DOHH2 (cell line): Measurements from ENCODE around the gene MED12L.

Source experiments
- H3F3A ChIP-seq: fragments of 200-600 bp; sonication (generic), shearing (Covaris generic); 2 replicates; pipeline ENCODE4 v1.6.0; 2016; ENCODE audit warnings: antibody characterized with exemption, mild to moderate bottlenecking; ENCODE audit not compliant: control insufficient read depth, insufficient read depth
- H3K27ac ChIP-seq: fragments of 200-600 bp; sonication (generic); 2 replicates; pipeline ENCODE4 v1.5.1; 2014; ENCODE audit warnings: low read depth, mild to moderate bottlenecking, low read length, moderate library complexity
- H3K27me3 ChIP-seq: fragments of 200-600 bp; sonication (generic); 2 replicates; pipeline ENCODE4 v1.6.1; 2014; ENCODE audit warnings: mild to moderate bottlenecking, low read length, mixed read lengths; ENCODE audit not compliant: control insufficient read depth
- H3K36me3 ChIP-seq: fragments of 200-600 bp; sonication (generic); 2 replicates; pipeline ENCODE4 v1.6.1; 2014; ENCODE audit warnings: mild to moderate bottlenecking, low read length, moderate library complexity, mixed read lengths; ENCODE audit not compliant: control insufficient read depth
- H3K4me1 ChIP-seq: fragments of 200-600 bp; sonication (generic); 2 replicates; pipeline ENCODE4 v1.6.1; 2014; ENCODE audit warnings: mild to moderate bottlenecking, low read length, mixed read lengths; ENCODE audit not compliant: control insufficient read depth
- H3K4me2 ChIP-seq: fragments of 200-600 bp; sonication (generic); 2 replicates; pipeline ENCODE4 v1.6.0; 2014; ENCODE audit warnings: mild to moderate bottlenecking, low read length, moderate library complexity
- H3K4me3 ChIP-seq: fragments of 200-600 bp; sonication (generic); 2 replicates; pipeline ENCODE4 v1.5.1; 2014; ENCODE audit warnings: mild to moderate bottlenecking, low read length, mixed read lengths
- H3K79me2 ChIP-seq: fragments of 200-600 bp; sonication (generic); 2 replicates; pipeline ENCODE4 v1.6.1; 2014; ENCODE audit warnings: mild to moderate bottlenecking, low read length, mixed read lengths; ENCODE audit not compliant: control insufficient read depth
- H3K9me2 ChIP-seq: fragments of 200-600 bp; sonication (generic); replicated peaks from 2 replicates; pipeline ENCODE4 v1.6.1; 2014; ENCODE audit warnings: mild to moderate bottlenecking, low read length, mixed read lengths; ENCODE audit not compliant: control insufficient read depth
- H3K9me3 ChIP-seq: fragments of 200-600 bp; sonication (generic); 2 replicates; pipeline ENCODE4 v1.6.1; 2014; ENCODE audit warnings: antibody characterized with exemption, low read length, mixed read lengths; ENCODE audit not compliant: control insufficient read depth, insufficient read depth
- H4K20me1 ChIP-seq: fragments of 200-600 bp; sonication (generic); 2 replicates; pipeline ENCODE4 v1.6.0; 2014; ENCODE audit warnings: low read depth, mild to moderate bottlenecking, antibody characterized with exemption, low read length, moderate library complexity; ENCODE audit not compliant: control insufficient read depth, insufficient read depth
- CTCF ChIP-seq: fragments of 200-600 bp; sonication (generic); IDR thresholded peaks from one replicate; pipeline ENCODE4 v1.5.1; 2014; ENCODE audit warnings: antibody characterized with exemption, mild to moderate bottlenecking, low read depth, low read length; ENCODE audit not compliant: poor library complexity, severe bottlenecking
- EZH2phosphoT487 ChIP-seq: fragments of 200-600 bp; sonication (generic); IDR thresholded peaks from 2 replicates; pipeline ENCODE4 v1.6.1; 2017; ENCODE audit warnings: borderline replicate concordance, mild to moderate bottlenecking, antibody characterized with exemption, low read length, moderate library complexity, mixed read lengths

The MED12L gene

GRCh38 chr3:151265866-151266265 is 180.4 kb downstream of the MED12L start:
- Histone ChIP-seq H3F3A (no peaks in the 10 kb centered on the region), H3K27me3 (no peaks in the 10 kb centered on the region), H3K4me2 (peak overlapping the region; percentile 56), H4K20me1 (no peaks in the 10 kb centered on the region), H3K79me2 (no peaks in the 10 kb centered on the region), H3K9me3 (no peaks in the 10 kb centered on the region), H3K4me3 (peak overlapping the region; percentile 27; the same call in 1 of the 2 replicates), H3K9me2 (no peaks in the 10 kb centered on the region), H3K4me1 (peaks cover 29% of the 10 kb centered on the region), H3K36me3 (no peaks in the 10 kb centered on the region), H3K27ac (no peak overlapping the region)
- TF ChIP-seq EZH2phosphoT487, result no peak
- no peak for TF ChIP-seq CTCF

- no peak overlapping the region for H3K4me3 ChIP-seq
- TF ChIP-seq EZH2phosphoT487 (no peak), CTCF (no peak)
- no peak overlapping the region for H3K4me2 ChIP-seq
- H3K9me3 ChIP-seq, result no peaks in the 10 kb centered on the region
- H3K36me3 ChIP-seq, result no peaks in the 10 kb centered on the region
- H3K4me1 ChIP-seq, result peaks cover 29% of the 10 kb centered on the region
- H4K20me1 ChIP-seq, result no peaks in the 10 kb centered on the region
- H3F3A ChIP-seq, result no peaks in the 10 kb centered on the region
- H3K9me2 ChIP-seq, result no peaks in the 10 kb centered on the region
- H3K27ac ChIP-seq, result no peak overlapping the region
- no peaks in the 10 kb centered on the region for H3K27me3 ChIP-seq
- H3K79me2 ChIP-seq, result no peaks in the 10 kb centered on the region
Measured at GRCh38 chr3:151267066-151267465, 181.6 kb downstream of the MED12L start.

GRCh38 chr3:151268267-151269235 is 183.1 kb downstream of the MED12L start:
- Histone ChIP-seq H3K9me2 (no peaks in the 10 kb centered on the region), H3K4me3 (no peak overlapping the region), H4K20me1 (no peaks in the 10 kb centered on the region), H3K4me1 (peaks cover 29% of the 10 kb centered on the region), H3K27ac (no peak overlapping the region), H3K4me2 (no peak overlapping the region), H3K36me3 (no peaks in the 10 kb centered on the region), H3F3A (no peaks in the 10 kb centered on the region), H3K27me3 (no peaks in the 10 kb centered on the region), H3K9me3 (no peaks in the 10 kb centered on the region), H3K79me2 (no peaks in the 10 kb centered on the region)
- TF ChIP-seq CTCF (no peak), EZH2phosphoT487 (no peak)
